Tongue (tissue), 2 donors: ENCODE measurements around the gene TMEM126B. TPM values are rescaled to one million over a fixed set of nuclear protein-coding genes. Genes with fewer than 3 reads are reported as not detected.
"Not testable (repeated sequence)": the region's sequence is repeated elsewhere in the genome, so short reads cannot be mapped to it uniquely, and the experiment has no call there.

Experiments used
- DNase-seq: peaks from one replicate; pipeline ENCODE4 v3.0.0-alpha.2; 2015
- total RNA-seq: library from RNA; depleted of rRNA; stranded (reverse); fragments of >200 nt; gene quantifications from one replicate; pipeline ENCODE4 v1.2.3, GENCODE V29; 2014

TMEM126B gene
- total RNA-seq, 1 donor from 2014 or later: 39.8 TPM

DNA sequence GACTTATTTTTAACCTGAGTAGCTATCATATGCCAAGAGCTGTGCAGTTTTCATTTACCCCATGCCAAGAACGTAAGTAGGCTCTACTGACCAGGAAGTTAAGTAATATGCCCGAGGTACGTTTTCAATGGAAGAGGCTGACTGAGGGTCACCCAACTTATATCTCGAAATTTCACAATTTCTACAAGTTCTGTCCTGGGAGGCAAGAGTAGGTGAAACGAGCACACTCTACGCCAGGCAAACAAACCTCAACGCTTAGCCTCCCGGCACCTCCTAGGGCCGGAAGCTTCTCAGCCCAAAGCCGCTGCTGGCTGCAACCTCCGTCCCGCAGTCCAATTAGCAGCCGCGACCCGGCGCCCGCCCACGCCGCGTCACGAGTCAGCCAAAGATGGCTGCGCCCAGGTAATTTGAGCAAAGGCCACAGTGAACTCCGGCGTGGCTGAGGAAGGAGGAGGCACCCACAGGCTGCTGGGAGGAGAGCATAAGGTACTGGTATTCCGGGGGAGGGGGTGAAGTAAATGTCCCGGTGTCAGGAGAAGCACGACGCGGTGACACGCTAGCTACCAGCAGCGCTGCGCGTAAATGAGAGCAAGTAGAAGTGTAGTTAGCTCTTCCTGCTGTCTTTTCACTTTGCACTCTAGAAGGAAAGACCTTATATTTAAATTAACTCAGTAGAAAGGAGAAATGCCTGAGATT, 19.4 kb downstream of the TMEM126B start, which contains the start of gene TMEM126A:
TSS of gene TMEM126A (plus strand) at position 364 of the 696 bp plus-strand sequence. CDS start 2,289 bp downstream, outside the sequence.
- peak; percentile 95 for DNase-seq

- no peak for DNase-seq
These were observed 22.7 kb downstream of the TMEM126B start for GRCh38 chr11:85651118-85651517.

DNA sequence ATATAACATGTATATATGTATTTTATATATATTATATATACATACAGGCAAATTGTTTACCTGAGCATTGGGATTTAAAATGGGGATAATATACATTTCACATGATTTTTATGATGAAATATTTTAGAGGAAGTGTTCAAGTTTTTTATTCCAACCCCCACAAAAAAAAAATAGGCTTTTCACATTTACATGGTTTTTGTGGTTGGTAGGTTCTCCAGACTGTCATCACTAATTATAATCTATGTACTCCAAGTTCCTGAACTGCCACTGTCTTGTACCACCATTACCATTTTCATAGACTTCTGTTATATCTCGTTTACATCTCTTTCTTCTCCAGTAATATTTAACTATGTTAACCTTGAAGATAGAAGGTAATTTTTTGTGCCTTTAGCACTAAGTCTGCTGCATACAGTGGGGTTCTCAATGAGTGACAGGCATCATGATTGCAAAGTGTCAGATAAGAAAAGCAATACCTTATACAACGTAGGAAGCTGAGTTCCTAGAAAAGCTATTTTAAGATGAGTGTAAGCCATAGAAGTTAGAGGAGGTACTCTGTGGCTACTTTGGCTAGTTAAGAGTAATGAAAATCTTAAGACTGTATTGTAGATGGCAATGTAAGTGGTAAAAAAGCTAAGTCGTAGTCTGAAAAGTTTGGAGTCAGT, 24.5 kb downstream of the TMEM126B start:
- DNase-seq: no peak

GRCh38 chr11:85654343-85654742, 25.9 kb downstream of the TMEM126B start:
- DNase-seq: not testable (repeated sequence)

DNA sequence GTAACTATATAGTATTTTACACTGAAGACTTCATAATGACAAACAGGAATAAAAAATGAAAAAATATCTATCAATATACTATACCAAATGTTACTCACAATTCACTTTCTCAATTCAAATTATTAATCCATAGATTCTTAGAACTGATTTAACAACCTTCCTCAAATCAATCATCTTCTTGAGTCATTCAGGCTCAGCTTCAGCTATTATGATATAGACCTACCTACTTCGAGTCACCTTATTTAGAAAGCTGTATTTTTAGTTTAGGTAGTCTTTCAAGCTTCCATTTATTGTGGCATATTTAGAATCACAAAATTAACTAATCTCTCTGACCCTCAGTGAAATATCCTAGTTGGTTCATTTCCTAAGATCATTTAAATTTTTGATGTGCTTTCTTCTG, 28.4 kb downstream of the TMEM126B start:
- DNase-seq: no peak

DNA sequence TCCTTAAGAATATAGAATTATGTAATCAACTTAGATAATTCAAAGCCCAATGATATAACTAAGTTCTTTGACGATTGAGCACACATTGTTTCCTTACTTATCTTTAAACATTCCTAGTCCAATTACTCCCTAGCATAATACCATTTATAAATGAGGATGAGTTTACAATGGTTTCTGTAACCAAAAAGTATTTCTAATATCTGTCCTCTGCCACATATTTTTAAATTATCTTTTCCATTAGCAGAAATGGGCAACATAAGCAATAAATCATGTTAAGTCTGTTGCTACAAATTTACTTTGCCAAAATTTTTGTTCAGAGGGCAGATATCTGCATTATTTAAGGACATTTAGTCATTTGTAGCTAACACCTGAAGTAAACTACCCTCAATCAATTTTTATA, 29.8 kb downstream of the TMEM126B start:
- DNase-seq: no peak

- peak; percentile 41 for DNase-seq
These were observed 33.7 kb downstream of the TMEM126B start for GRCh38 chr11:85661972-85662664.

GRCh38 chr11:85663080-85663752, 34.8 kb downstream of the TMEM126B start:
- DNase-seq: peak; percentile 16

- peak; percentile 89 for DNase-seq
These were observed 35.6 kb downstream of the TMEM126B start for GRCh38 chr11:85663753-85664614.

- DNase-seq: peak; percentile 98
These were observed 36.5 kb downstream of the TMEM126B start, which contains the start of gene CREBZF for GRCh38 chr11:85664615-85665481. Gene CREBZF (minus strand): TSS chr11:85665129. CDS start chr11:85664875, 254 bp downstream.

DNA sequence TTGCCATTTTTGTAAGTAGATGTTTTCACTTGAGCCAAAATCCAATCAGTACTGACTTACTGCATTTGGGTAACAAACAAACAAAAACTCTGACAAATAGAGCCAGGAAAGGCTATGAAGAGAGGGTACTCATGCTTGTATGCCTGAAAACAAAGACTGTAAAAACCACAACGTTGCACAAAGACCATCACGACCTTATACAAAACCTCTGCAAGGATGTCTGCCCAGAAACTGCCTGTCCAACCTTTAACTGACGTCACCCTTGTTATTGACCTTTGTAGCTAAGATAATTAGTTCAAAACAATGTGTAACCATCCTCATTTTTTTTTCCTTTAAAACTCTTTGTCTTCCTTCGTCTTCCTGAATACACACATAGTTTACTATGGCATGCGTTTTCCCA, 37.3 kb downstream of the TMEM126B start:
- DNase-seq: peak; percentile 20

DNA sequence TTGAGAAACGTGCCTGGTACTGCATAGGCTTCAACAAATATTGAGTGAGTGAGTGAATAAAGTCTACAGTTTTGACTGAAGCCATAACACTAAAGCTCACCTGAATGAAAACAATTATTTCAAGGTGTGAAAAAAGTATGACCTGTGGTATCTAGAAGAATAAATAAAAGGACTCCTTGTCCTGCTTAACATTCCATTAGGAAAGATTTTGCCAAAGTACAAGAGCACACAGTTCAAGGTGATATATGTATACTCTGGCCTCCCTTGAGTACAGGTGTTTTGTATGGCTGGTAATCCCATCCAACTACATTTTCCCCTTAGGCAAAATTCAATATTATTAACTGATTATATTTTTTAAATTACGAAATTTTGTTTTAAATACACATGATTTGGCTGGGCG, 38.3 kb downstream of the TMEM126B start:
- no peak for DNase-seq

DNA sequence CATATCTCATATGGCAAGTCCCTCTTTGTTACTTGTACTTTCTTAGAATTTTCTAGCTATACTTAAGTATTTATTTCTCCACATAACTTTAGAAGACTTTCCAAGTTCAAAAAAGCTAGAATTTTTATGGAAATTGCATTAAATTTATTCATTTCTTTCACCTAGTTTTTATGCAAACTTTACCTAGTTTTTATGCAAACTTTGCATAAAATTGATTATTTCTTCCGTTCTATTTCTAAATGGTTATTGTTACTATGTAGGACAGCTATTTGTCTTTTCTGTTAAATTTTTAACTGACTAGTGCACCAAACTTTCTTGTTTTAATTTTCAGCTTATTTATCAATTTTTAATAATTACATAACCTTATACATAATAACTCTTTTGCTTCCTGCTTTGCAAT, 39.8 kb downstream of the TMEM126B start:
- no peak for DNase-seq

DNA sequence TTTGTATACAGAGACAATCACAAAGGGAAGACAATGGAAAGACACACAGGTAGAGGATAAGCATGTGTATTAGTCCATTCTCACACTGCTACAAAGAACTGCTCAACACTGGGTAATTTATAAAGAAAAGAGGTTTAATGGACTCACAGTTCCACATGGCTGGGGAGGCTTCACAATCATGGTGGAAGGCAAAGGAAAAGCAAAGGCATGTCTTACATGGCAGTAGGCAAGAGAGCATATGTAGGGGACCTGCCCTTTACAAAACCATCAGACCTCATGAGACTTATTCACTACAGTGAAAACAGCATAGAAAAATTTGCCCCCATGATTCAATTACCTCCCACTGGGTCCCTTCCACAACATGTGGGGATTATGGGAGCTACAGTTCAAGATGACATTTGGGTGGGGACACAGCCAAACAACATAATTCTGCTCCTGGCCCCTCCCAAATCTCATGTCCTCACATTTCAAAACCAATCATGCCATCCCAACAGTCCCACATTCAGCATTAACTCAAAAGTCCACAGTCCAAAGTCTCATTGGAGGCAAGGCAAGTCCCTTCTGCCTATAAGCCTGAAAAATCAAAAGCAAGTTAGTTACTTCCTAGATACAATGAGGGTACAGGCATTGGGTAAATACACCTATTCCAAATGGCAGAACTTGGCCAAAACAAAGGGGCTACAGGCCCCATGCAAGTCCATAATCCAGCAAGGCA, 42.7 kb downstream of the TMEM126B start:
- not testable (repeated sequence) for DNase-seq

- DNase-seq: no peak
These were observed 43.9 kb downstream of the TMEM126B start for GRCh38 chr11:85672105-85672902.

GRCh38 chr11:85673393-85673792, 45.0 kb downstream of the TMEM126B start:
- no peak for DNase-seq

DNA sequence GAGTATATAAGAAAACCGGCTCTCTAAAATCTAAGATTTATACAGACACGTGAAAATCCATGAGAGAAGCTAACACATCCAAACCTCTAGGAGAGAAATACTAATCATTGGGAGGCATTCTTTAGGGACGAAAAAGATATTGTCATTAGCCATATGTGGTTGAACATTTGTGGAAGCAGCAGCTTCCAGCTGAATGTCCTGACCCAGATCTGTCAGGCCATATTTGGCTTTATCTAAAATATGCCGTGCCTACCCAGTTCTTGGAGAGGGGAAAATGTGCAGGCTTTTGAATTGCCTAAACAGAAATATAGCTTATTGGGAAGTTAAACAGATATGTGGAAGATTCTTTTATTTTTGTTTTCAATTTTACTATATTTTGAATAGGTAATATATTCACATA, 51.2 kb downstream of the TMEM126B start:
- DNase-seq: no peak

DNA sequence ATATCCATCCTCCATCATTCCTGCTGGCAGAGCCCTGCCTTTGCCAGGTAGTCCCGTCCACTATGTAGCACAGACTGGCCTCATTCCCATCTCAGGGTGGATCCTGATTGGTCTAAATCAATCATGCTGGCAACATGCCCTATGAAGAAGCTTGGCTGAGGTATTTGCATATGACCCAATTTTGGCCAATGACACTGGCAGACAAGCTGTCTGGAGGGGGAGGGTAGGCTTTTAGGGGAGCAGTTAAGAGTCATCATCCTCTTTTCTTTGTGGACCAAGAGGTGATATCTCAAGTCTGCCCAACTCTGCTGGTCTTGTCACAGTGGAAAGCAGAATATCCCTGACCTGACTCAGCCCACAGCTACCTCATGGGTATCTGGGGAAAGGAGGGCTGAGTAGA, 52.5 kb downstream of the TMEM126B start:
- no peak for DNase-seq
